ENCODE results near the gene NKD1.

DNA sequence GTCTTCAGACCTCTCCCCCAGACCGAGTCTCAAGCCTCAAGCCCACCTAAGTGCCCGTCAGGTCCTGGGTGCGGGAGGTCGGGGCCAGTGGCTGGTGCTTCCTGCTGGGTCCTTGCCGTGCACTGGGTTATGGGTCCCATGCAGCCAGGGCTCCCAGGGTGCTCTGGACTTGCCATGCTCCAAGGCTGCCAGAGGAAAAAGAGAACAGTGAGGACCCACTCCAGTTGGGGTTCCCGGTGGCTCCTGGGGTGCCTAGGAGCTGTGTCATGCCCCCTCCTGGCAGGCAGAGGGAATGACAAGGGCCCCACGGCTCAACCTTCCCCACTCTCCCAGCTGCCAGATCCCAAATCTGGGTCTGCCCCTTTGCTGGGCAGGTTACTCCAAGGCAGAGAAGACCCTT, 129.2 kb downstream of the NKD1 start:
- TF ChIP-seq, protein P1, sequence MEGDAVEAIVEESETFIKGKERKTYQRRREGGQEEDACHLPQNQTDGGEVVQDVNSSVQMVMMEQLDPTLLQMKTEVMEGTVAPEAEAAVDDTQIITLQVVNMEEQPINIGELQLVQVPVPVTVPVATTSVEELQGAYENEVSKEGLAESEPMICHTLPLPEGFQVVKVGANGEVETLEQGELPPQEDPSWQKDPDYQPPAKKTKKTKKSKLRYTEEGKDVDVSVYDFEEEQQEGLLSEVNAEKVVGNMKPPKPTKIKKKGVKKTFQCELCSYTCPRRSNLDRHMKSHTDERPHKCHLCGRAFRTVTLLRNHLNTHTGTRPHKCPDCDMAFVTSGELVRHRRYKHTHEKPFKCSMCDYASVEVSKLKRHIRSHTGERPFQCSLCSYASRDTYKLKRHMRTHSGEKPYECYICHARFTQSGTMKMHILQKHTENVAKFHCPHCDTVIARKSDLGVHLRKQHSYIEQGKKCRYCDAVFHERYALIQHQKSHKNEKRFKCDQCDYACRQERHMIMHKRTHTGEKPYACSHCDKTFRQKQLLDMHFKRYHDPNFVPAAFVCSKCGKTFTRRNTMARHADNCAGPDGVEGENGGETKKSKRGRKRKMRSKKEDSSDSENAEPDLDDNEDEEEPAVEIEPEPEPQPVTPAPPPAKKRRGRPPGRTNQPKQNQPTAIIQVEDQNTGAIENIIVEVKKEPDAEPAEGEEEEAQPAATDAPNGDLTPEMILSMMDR (IDR thresholded peaks at IDR 0.05), result peak; percentile 49
- TF ChIP-seq EZH2 (IDR thresholded peaks at IDR 0.05; ENCODE audit: borderline replicate concordance, insufficient read depth, low read depth, low read length, poor library complexity, severe bottlenecking), result no peak
